Hematopoietic multipotent progenitor cell treated with erythropoietin and hydrocortisone succinate and interleukin-3 and kit ligand, for 17 days (in vitro differentiated cells): Measurements from ENCODE around the gene ADGRE1.
"Not testable (repeated sequence)": the region's sequence is repeated elsewhere in the genome, so short reads cannot be mapped to it uniquely, and the experiment has no call there.

Experiments
- DNase-seq: peaks from one replicate; pipeline ENCODE4 v3.0.0-alpha.2; 2015; ENCODE audit warnings: low spot score

ADGRE1 gene

GRCh38 chr19:6887316-6887715, at the start of gene ADGRE1:
Gene ADGRE1, plus strand, starts transcription at chr19:6887579. Its CDS starts 30 bp downstream, at chr19:6887609.
- DNase-seq: no peak

DNA sequence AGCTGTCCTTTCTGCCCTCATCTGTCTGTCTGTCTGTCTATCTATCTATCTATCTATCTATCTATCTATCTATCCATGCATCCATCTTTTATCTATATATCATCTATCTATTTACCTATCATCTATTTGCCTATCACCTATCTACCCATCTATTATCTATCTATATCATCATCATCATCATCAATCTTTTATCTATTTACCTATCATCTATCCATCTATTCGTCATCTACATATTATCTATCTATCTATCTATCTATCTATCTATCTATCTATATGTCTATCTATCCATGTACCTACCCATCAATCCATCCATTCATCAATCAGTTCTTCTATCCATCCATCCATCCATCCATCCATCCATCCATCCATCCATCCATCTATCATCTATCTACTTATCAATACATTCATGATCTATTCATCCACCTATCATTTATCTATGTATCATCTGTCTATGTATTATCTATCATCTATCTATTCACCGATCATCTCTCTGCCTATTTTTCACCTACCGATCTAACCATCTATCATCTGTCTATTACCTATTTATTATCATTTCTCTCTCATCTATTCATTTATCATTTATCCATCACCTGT, 49.2 kb upstream of the ADGRE1 start:
- no peak for DNase-seq

DNA sequence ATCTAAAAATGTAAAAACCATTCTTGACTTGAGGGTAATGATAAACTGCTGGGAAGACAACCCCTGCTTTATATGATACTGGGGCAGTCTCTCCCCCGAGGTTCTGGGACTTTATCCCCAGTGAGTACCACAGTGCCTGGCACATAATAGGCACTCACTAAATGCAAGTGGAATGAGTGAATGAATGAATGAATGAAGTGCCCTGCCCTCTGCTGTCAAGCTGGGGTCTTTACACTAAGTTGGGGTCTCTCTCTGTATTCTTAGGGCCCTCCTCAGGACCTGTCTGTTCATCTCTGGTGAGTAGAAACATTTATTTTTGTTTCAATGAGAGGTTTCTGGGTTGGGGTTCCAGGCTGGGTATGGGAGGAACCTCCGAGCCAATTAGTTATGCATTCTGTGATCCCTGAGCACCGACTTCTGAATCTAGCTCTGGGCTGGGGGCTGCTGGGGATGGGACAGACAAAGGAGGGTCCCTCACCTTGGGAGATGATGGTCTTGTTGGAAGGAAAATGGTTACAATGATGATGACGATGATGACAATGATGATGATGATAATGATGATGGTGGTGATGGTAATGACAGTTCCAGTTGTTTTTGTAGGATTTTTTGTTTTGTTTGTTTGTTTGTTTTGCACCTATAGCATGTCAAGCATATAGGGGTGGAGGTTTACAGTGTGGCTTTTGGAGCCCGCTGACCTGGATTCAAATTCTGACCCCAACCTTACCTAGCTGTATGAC, 44.3 kb upstream of the ADGRE1 start:
- DNase-seq: no peak

GRCh38 chr19:6847828-6848200, 39.6 kb upstream of the ADGRE1 start:
- DNase-seq: no peak

GRCh38 chr19:6848986-6849385, 38.4 kb upstream of the ADGRE1 start:
- DNase-seq: no peak

DNA sequence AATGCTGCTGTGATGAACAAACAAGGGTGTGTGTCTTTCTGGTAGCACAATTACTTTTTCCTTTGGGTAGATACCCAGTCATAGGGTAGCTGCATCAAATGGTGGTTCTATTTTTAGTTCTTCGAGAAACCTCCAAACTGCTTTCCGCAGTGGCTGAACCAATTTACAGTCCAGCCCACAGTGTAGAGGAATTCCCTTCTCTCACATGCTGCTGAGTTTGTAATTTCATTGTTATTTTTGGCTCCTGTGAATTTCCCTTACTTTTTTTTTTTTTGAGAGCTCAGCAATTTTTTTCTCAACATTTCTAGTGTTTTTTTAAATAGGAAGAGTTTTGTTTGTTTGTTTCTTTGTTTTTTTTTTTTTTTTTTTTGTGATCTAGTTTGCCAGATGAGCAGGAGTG, 37.5 kb upstream of the ADGRE1 start:
- DNase-seq: no peak

GRCh38 chr19:6851359-6851758, 36.0 kb upstream of the ADGRE1 start:
- DNase-seq: no peak

GRCh38 chr19:6852001-6852400, 35.4 kb upstream of the ADGRE1 start:
- DNase-seq: no peak

GRCh38 chr19:6853868-6854267, 33.5 kb upstream of the ADGRE1 start:
- DNase-seq: no peak

DNA sequence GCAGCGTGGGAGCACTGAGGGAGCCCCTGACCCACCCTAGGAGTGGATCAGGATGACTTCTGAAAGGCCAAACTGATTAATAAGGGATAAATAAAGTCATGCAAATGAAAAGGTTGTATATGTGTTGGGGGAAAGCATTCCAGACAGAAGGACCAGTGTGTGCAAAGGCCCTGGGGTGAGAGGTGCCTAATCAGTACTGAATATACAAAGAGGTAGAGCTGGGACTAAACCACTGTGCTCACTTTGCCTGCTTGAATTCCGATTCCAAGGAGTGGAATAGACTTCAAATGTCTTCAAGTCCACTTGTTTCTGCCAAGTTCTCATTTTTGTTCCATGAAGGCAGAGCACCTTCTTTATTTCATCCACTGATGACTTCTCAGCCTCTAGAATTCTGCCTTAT, 32.6 kb upstream of the ADGRE1 start:
- no peak for DNase-seq

DNA sequence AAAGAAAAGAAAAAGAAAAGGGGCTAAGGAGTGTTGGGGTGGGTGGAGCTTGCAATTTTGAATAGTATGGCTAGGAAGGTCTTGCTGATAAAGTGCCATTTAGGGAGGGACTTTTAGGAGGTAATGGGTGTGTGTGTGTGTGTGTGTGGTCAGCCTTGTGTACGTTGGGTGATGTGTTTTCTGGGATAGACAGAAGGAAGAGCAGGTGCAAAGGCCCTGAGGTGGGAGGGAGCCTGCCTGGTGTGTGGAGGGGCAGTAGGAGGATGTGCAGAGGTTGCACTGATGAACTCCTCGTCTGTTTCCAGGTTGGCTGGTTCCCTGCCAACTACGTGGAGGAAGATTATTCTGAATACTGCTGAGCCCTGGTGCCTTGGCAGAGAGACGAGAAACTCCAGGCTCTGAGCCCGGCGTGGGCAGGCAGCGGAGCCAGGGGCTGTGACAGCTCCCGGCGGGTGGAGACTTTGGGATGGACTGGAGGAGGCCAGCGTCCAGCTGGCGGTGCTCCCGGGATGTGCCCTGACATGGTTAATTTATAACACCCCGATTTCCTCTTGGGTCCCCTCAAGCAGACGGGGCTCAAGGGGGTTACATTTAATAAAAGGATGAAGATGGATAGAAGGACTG, 30.5 kb upstream of the ADGRE1 start:
- DNase-seq: no peak

DNA sequence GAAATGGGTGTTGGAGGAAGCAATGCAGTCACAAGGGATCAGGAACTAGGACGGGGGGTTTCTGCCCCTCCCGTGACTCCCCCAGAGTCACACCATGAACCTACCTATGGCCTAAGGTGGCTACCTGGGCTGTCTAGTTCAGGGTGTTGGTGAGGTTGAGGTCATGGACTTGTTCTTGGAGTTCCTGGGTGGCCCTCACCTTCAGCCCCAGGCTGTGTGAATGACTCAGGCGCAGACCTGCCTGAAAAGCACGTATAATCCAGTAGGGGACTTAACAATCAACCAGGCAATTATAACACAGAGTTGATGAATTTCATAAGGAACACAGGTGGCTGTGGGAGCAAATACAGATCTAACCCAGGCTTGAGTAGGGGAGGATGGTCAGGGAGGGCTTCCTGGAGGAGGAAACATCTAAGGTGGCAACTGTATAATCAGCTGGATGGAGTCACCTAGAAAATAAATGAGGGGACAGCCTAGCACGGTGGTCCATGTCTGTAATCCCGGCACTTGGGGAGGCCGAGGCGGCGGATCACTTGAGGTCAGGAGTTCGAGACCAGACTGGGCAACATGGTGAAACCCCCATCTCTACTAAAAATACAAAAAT, 25.6 kb upstream of the ADGRE1 start:
- DNase-seq: no peak

DNA sequence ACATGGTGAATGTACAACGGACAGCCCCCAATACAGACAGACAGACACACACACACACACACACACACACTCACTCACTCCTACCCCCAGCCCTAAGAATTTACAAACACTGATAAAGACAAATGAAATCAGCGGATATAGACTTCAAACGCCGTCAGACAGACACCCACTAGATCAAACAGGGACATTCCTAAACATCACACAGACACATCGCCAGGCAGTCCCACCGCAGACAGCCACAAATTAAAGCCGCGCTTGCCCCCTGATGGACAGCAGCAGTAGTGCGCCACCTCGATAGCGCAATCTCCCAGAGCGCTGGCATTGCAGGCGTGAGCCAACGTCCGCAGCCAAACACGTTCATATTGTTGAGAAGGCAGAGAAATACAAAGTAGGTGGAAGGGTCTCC, 24.7 kb upstream of the ADGRE1 start:
- DNase-seq: peak; percentile 54

DNA sequence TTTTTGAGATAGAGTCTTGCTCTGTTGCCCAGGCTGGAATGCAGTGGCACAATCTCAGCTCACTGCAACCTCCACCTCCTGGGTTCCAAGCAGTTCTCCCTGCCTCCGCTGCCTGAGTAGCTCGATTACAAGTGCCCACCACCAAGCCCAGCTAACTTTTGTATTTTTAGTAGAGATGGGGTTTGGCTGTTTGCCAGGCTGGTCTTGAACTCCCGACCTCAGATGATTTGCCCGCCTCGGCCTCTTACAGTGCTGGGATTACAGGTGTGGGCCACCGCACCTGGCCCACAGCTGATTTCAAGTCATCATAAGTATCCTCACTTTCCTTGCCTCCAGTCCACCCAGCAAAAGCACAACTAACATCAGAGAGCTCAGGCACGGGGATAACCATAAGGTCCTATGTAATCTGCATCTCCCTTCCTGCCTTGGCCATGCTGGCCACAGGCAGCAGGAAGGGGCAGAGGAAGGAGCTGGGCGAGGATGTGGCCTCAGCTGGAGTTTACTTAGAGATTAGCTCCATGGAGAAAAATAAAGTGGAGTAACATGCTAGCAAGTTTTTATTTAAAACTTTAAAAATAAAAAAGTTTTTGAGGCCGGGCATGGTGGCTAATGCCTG, 22.9 kb upstream of the ADGRE1 start:
- DNase-seq: no peak

DNA sequence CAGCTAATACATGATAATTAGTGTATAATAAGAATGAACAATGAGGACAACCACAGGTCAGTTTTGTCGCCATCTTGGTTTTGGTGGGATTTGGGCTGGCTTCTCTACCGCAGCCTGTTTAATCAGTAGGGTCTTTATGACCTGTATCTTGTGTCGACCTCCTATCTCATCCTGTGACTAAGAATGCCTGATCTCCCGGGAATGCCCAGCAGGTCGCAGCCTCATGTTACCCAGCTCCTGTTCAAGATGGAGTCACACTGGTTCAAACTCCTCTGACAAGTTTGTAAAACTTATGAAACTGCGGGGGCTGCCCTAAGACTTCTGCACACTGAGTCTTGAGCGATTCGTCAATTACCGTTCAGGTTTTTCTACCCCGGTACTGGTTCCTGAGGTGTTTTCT, 21.5 kb upstream of the ADGRE1 start:
- DNase-seq: no peak

GRCh38 chr19:6866741-6867151, 20.6 kb upstream of the ADGRE1 start:
- DNase-seq: no peak

DNA sequence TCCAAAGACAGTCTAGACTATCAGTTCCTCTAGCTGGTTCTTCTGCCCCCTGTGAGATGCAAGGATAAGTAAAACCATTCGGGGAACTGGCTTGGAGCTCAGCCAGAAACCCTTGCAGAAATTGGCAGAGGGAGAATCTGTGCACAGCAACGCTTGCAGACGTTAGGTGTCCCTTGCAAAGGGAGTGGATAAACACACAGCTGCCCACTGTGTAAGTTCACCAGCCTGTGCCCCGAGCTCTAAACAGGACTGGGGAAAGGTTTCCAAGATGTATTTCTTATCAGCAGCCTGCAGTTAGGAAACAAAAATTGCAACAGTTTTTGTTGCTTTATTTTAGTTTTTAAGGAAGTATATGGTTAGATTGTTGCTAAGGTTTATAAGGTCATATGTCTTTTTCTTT, 19.0 kb upstream of the ADGRE1 start:
- DNase-seq: no peak

GRCh38 chr19:6869151-6869882, 18.1 kb upstream of the ADGRE1 start:
- not testable (repeated sequence) for DNase-seq

GRCh38 chr19:6873708-6874431, 13.5 kb upstream of the ADGRE1 start:
- DNase-seq: no peak

GRCh38 chr19:6875218-6875617, 12.2 kb upstream of the ADGRE1 start:
- no peak for DNase-seq

DNA sequence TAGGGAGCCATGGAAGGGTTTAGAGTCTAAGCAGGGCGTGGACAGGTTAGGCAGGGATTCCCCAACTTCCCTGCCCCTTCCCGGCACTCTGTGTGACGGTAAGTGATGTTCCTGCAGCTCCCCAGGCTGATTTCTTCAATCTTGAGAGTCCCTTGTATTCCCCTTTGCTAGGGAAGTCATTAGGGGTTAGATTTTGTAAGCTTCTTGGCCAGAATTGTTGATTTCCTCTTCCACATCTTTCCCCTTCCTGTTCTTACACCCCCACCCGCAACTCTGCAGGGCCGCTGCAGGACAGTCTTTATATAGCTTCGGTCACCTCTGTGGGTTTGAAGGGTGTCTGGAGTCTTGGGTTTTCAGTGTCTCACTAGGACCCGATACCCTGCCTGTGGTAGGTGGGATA, 10.6 kb upstream of the ADGRE1 start:
- no peak for DNase-seq
